Testis (tissue), 3 donors: ENCODE data around the gene SLC25A11. TPM values are rescaled to one million over a fixed set of nuclear protein-coding genes. Genes with fewer than 3 reads are reported as not detected.

Source experiments
- DNase-seq: peaks from one replicate; pipeline ENCODE4 v3.0.0-alpha.2; 2019
- H3K27ac ChIP-seq, 2 donors: fragments of 200-600 bp; sonication (generic); one replicate each; pipeline ENCODE4 v1.5.1; 2019
- H3K27me3 ChIP-seq: fragments of 200-600 bp; sonication (generic); one replicate; pipeline ENCODE4 v1.5.1; 2019
- H3K36me3 ChIP-seq: fragments of 200-600 bp; sonication (generic); one replicate; pipeline ENCODE4 v1.5.1; 2017; ENCODE audit warnings: low read depth; ENCODE audit errors: missing control alignments
- H3K4me1 ChIP-seq: fragments of 200-600 bp; sonication (generic); one replicate; pipeline ENCODE4 v1.5.1; 2019
- H3K4me3 ChIP-seq, 2 donors: fragments of 200-600 bp; sonication (generic); one replicate each; pipeline ENCODE4 v1.5.1; 2017 to 2019
- H3K9me3 ChIP-seq: fragments of 200-600 bp; sonication (generic); one replicate; pipeline ENCODE4 v1.5.1; 2017
- CTCF ChIP-seq, 3 experiments: fragments of 450-650 bp in 2 of 3; fragments of 200-600 bp in 1 of 3; sonication (generic) in 1 of 3; IDR thresholded peaks; one replicate each; pipeline ENCODE4 v1.5.1; 2016 to 2019; ENCODE audit warnings: antibody characterized with exemption in 3 of 3, mild to moderate bottlenecking in 2 of 3, moderate library complexity in 1 of 3
- POLR2A ChIP-seq: fragments of 450-650 bp; IDR thresholded peaks from one replicate; pipeline ENCODE4 v1.6.1; 2017; ENCODE audit warnings: antibody characterized with exemption, mild to moderate bottlenecking, moderate library complexity
- WGBS, 2 donors: methylation state at CpG; one replicate each; pipeline ENCODE4 v1.1.5; 2018; 5-methylcytosine and 5-hydroxymethylcytosine counted together
- intact Hi-C: fragments of 100-400 bp; cut with DNase I; formaldehyde crosslinking; loops from one replicate; pipeline ENCODE4 v1.15.1; 2023; ENCODE audit warnings: low total_unique reads
- polyA plus RNA-seq: library from polyadenylated mRNA; stranded (reverse); fragments of 350-450 nt; fragmentation: Illumina TruSeq; extraction: RNeasy Lipid Tissue Mini Kit (QIAGEN cat#74804); gene quantifications from one replicate; pipeline ENCODE4 v1.2.3, GENCODE V29; 2014; ENCODE audit warnings: low read depth, low replicate concordance; ENCODE audit not compliant: insufficient read depth
- total RNA-seq, 2 donors: library from RNA; depleted of rRNA; stranded (reverse); fragments of >200 nt; gene quantifications; one replicate each; pipeline ENCODE4 v1.2.3, GENCODE V29; 2016

SLC25A11 gene
- total and polyA plus RNA-seq, 3 donors from 2014 or later, result 23.7 to 25.9 (median 24.3) TPM

GRCh38 chr17:4938688-4939545 is 929 bp downstream of the SLC25A11 start:
- H3K4me3 ChIP-seq, result peak overlapping the region; percentile 69
- H3K4me1 ChIP-seq, result peaks cover 14% of the 10 kb centered on the region
- no peak for TF ChIP-seq POLR2A
- no peak for TF ChIP-seq CTCF (IDR thresholded peaks at IDR 0.05)
- no peaks in the 10 kb centered on the region for H3K9me3 ChIP-seq
- H3K36me3 ChIP-seq, result no peaks in the 10 kb centered on the region
- WGBS, 2 donors, result 51 to 53% methylated on average over 13 to 19 of the region's 19 CpGs
- H3K27me3 ChIP-seq, result no peaks in the 10 kb centered on the region
- H3K27ac ChIP-seq, result peak overlapping the region; percentile 83 to 97
- DNase-seq, result no peak
- intact Hi-C loops, result no loop called here

- Histone ChIP-seq H3K9me3 (no peaks in the 10 kb centered on the region), H3K36me3 (no peaks in the 10 kb centered on the region), H3K4me1 (peaks cover 14% of the 10 kb centered on the region), H3K4me3 (no peak overlapping the region), H3K27ac (no peak overlapping the region), H3K27me3 (no peaks in the 10 kb centered on the region)
- 91 to 93% methylated on average over 9 to 11 of the region's 11 CpGs for WGBS, 2 donors
- TF ChIP-seq POLR2A, result no peak
- no peak for TF ChIP-seq CTCF (IDR thresholded peaks at IDR 0.05)
- intact Hi-C loops, result no loop called here
- no peak for DNase-seq
Measured at GRCh38 chr17:4938069-4938491, 1.8 kb downstream of the SLC25A11 start.

- Histone ChIP-seq H3K27me3 (no peaks in the 10 kb centered on the region), H3K27ac (no peak overlapping the region), H3K36me3 (no peaks in the 10 kb centered on the region), H3K9me3 (no peaks in the 10 kb centered on the region), H3K4me3 (no peak overlapping the region), H3K4me1 (peaks cover 14% of the 10 kb centered on the region)
- WGBS, 2 donors, result 93 to 97% methylated on average over 13 to 16 of the region's 16 CpGs
- intact Hi-C loops, result no loop called here
- TF ChIP-seq POLR2A (no peak), CTCF (IDR thresholded peaks at IDR 0.05) (no peak)
- DNase-seq, result no peak
Measured at GRCh38 chr17:4937553-4937952, 2.3 kb downstream of the SLC25A11 start.

- no peak for DNase-seq
- Histone ChIP-seq H3K27ac (no peak overlapping the region), H3K4me1 (peaks cover 11% of the 10 kb centered on the region), H3K9me3 (no peaks in the 10 kb centered on the region), H3K36me3 (no peaks in the 10 kb centered on the region), H3K27me3 (no peaks in the 10 kb centered on the region), H3K4me3 (no peak overlapping the region)
- WGBS, 2 donors, result 88% methylated on average over 3 of the region's 3 CpGs
- TF ChIP-seq POLR2A, result no peak
- TF ChIP-seq CTCF (IDR thresholded peaks at IDR 0.05), result no peak
- intact Hi-C loops, result no loop called here
Measured at GRCh38 chr17:4936436-4936835, 3.4 kb downstream of the SLC25A11 start.

GRCh38 chr17:4935650-4936049 is 4.2 kb downstream of the SLC25A11 start:
- Histone ChIP-seq H3K27me3 (no peaks in the 10 kb centered on the region), H3K9me3 (no peaks in the 10 kb centered on the region), H3K4me1 (peaks cover 11% of the 10 kb centered on the region), H3K36me3 (no peaks in the 10 kb centered on the region), H3K4me3 (no peak overlapping the region), H3K27ac (no peak overlapping the region)
- TF ChIP-seq CTCF (IDR thresholded peaks at IDR 0.05), result no peak
- no peak for TF ChIP-seq POLR2A
- intact Hi-C loops, result no loop called here
- no peak for DNase-seq
